Bone marrow (tissue), 2 donors: ENCODE data around the gene ZDHHC20.
"Not testable (repeated sequence)": the region's sequence is repeated elsewhere in the genome, so short reads cannot be mapped to it uniquely, and the experiment has no call there.

ENCODE experiments used
- DNase-seq, 2 donors: peaks; one replicate each; lab custom pipeline; 2025; lab: John Stamatoyannopoulos, UW

Gene ZDHHC20

GRCh38 chr13:21435687-21436151, 23.4 kb downstream of the ZDHHC20 start:
- peak; percentile 6 to 33 for DNase-seq

DNA sequence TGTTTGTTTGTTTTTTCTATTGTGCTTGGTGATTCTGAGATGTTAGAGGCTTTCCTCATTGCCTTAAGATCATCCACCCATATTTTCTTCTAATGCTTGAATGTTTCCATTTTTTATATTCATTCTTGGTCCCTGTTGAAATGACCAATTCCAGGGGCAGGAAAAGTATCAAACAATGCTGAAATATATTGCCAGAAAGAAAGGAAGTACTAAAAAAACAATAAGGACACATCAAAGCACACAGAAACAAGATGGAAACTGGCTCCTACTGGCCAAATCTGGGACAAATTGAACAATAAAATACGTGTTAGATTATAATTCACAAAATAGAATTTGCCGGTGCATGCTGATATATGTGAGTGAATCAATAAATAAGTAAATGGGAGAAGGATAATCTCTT, 23.9 kb downstream of the ZDHHC20 start:
- no peak for DNase-seq

DNA sequence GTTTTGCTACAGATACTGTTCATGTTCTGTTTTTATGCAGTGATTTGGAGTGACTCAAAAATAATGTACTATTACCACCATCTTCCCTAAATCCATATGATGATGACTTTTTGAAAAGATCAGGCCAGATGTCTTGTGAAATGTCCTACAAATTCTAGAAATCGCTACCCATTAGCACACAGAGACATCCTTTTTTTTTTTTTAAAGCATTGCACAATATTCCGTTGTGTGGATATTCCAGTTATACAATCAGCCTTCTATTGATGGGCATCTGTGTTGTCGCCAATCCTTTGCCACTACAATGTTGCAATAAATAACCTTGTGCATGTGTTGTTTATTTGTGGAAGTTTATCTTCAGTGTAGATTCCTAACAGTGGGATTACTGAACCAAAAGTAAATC, 24.5 kb downstream of the ZDHHC20 start:
- no peak for DNase-seq

DNA sequence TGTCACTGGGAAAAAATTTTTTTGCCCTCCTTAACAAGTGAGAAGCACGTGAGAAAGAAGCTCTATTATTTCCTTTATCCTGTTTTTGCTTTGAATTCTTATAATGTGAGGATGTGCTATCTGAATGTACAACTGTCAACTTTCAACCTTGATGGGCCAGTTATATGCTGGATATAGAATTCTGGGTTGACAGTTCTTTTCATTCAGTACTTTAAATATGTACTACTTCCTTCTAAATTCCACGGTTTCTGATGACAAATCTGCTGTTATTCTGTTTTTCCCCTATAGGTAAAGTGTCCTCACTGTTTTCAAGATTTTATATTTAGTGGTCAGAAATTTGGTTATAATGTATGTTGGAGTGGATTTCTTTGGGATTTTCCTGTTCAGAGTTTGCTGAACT, 29.9 kb downstream of the ZDHHC20 start:
- no peak for DNase-seq

DNA sequence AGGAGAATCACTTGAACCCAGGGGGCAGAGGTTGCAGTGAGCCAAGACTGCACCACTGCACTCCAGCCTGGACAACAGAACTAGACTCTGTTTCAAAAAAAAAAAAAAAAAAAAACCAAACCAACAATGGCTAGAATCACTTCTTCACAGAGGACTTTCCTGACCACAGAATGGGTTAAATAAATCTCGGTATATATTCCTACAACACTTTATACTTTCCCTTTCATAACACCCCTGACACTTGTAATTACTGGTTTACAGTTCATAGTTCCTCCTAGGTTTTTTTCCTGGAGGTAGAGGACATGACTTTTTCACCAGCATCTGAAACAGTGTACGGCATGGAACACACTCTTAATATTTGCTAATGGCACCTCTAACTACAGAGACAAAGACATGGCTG, 31.4 kb downstream of the ZDHHC20 start:
- DNase-seq: no peak

DNA sequence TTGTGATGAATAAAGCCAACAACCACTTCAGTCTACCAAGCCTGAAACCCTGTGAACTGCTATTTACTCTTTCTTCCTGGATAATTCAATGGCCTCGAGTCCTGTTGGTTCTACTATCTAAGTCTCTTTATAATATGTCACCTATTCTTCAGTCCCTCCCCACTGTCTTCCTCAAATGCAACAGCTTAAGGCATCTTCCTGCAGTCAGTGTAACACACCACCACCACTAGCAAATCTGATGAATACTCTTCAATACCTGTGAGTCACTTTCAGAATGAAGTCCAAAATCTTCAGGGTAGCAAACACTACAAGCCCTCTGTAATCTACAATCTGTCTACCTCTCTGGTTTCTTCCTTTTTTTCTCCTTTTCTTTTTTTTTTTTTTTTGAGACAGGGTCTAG, 32.9 kb downstream of the ZDHHC20 start:
- no peak for DNase-seq

DNA sequence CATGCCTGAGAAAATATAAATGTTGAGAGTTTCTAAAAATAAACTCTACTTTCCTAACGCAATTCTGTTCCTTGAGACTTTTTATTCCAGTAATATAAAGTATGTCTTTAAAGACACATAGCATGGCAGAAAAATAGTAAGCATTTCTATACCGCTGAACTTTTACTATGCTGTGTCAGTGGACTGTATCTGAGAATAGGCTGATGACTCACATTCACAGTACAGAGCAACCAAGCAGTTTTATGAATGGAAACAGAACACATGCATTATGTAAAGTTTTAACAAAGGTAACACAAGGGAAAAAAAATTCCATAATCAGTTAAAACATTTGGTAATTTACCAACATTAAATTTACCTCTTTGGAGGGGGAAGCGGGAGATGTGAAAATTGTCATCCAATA, 38.4 kb downstream of the ZDHHC20 start:
- DNase-seq: no peak

- no peak for DNase-seq
These were observed 46.1 kb downstream of the ZDHHC20 start for GRCh38 chr13:21413013-21413412.

GRCh38 chr13:21410453-21410852, 48.6 kb downstream of the ZDHHC20 start:
- not testable (repeated sequence) for DNase-seq

GRCh38 chr13:21405309-21405708, 53.8 kb downstream of the ZDHHC20 start:
- no peak for DNase-seq

DNA sequence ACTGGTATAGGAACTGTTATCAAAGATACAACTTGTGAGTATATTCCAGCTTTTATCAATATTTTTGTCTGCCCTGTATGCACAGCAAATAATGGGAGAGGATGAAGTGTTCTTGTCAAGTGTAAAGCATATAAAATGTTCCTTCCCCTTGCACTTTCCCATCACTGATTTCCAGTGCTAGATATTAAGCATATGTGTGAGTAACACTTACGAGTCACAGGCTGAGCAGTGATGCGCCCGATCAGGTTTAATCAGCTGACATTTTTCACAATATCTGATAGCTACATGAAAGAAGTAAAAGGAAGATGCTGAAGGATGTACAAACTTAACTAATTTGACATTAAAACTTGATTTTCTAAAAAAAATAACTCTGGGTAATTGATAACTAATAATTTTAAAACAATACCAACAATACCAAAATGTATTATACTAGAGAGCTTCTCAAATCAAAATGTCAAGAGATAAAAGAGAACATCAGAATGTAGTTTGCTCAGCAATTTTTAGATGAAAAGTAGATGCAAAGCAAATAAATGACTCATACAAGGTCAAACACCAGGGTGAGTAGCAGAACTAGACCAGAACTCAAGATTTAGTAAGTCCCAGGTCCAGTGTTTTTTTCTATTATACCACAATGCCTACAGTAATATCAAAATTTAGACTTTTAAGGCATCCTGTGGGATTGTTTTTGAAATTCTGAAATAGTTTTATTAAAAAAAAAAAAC, 56.4 kb downstream of the ZDHHC20 start:
- no peak for DNase-seq

GRCh38 chr13:21399741-21400140, 59.4 kb downstream of the ZDHHC20 start:
- DNase-seq: peak in 1 of 2 donors; percentile 31

DNA sequence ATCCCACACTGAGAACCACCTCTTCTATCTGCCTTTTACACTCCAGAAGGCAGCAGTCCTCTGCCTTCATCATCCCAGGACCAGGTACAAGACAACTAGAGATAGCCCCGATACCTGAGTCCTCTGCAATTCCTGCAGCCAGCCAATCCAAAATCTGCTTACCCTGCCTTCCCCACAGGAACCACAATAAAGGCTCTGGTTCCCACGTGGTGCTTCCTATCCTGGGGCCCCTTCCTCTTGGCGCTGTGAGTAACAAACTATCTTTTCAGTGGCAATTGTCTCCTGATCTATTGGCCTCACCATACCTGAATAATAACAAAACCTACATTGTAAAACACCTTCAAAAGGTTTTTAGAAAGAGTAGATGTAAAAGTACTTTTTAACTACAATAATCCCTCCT, 63.1 kb downstream of the ZDHHC20 start:
- DNase-seq: no peak

GRCh38 chr13:21389124-21389523, 70.0 kb downstream of the ZDHHC20 start:
- no peak for DNase-seq

GRCh38 chr13:21385710-21386109, 73.4 kb downstream of the ZDHHC20 start:
- DNase-seq: no peak

GRCh38 chr13:21383090-21383489, 76.0 kb downstream of the ZDHHC20 start:
- no peak for DNase-seq

GRCh38 chr13:21376998-21377985, 81.8 kb downstream of the ZDHHC20 start:
- peak in 1 of 2 donors; percentile 13 for DNase-seq

- DNase-seq: no peak
These were observed 86.6 kb downstream of the ZDHHC20 start for GRCh38 chr13:21372530-21372929.

DNA sequence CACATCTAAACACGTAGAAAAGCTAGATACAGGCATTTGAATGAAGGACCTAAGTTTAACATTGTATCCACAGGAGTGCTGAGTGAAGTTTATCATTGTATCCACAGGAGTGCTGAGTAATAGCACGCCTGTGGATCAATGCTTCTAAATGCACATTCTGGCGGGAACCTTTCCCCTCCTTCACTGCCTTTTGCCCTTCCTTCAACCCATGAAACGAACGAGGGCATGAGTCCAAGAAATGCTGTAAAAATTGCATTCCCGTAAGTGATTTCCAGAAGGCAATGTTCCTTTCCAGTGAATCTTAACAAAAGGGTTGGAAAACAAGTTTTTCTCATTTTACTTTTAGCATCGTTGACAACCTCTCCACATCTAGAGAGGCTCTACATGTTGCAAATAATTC, 88.1 kb downstream of the ZDHHC20 start:
- no peak for DNase-seq

GRCh38 chr13:21365574-21365973, 93.5 kb downstream of the ZDHHC20 start:
- DNase-seq: no peak

DNA sequence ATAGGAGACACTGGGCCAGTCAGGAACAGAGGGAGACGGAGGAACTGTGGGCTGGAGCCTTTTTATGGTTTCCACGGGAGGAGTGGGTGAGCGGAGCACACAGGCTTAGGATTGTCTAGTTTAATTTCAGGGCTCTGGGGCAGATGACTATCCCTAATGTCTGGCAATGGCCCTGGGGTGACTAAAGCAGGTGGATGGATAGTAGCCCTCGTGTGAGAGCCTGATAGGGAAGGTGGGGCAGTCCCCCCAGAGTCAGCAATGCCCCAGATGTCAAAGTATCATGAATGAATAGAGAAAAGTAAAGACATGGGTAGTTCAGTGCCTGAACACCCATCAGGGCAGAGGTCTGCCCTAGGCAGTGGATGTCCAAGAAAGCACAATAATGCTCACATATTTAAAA, 94.2 kb downstream of the ZDHHC20 start:
- no peak for DNase-seq

- no peak for DNase-seq
These were observed 94.7 kb downstream of the ZDHHC20 start for GRCh38 chr13:21364357-21364756.

- DNase-seq: no peak
These were observed 96.4 kb downstream of the ZDHHC20 start for GRCh38 chr13:21362741-21363140.
